Measurements from ENCODE around the gene PCDH9. TPM values are rescaled to one million over a fixed set of nuclear protein-coding genes. Genes with fewer than 3 reads are reported as not detected.

Gene PCDH9
- polyA plus RNA-seq, 3 donors = 14.7 to 15.9 (median 15.6) TPM

- DNase-seq (ENCODE audit: extremely low read depth in 1 of 11, low read depth in 9 of 11, low spot score in 4 of 11) = peak; percentile 52 to 83 (median 66)
These were observed 885.2 kb downstream of the PCDH9 start for GRCh38 chr13:66344805-66345517.

DNA sequence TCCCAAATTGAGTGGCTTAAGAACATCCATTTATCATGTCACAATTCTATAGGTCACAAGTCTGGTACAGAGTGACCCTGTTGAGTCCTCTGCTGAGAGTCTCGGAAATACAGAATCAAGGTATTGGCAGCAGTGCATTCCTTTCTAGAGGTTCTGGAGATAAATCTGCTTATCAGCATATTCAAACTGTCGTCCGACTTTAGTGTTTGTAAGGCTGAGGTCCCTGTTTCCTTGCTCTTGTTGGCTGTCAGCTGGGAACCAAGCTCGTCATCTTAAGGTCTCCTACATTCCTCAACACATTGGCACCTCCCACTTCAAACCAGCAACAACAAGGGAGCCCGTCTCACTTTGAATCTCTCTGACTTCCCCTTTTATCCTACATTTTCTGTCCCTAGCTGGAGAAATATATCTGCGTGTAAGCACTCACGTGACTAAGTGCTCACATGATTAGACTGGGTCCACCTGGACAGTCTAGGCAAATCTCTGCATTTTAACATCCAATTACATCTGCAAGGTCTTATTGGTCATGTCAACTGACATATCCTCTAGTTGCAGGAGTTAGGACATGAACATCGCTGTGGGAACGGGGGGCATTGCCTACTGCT, 886.8 kb downstream of the PCDH9 start:
- DNase-seq (ENCODE audit: extremely low read depth in 1 of 11, low read depth in 9 of 11, low spot score in 4 of 11) = no peak

DNA sequence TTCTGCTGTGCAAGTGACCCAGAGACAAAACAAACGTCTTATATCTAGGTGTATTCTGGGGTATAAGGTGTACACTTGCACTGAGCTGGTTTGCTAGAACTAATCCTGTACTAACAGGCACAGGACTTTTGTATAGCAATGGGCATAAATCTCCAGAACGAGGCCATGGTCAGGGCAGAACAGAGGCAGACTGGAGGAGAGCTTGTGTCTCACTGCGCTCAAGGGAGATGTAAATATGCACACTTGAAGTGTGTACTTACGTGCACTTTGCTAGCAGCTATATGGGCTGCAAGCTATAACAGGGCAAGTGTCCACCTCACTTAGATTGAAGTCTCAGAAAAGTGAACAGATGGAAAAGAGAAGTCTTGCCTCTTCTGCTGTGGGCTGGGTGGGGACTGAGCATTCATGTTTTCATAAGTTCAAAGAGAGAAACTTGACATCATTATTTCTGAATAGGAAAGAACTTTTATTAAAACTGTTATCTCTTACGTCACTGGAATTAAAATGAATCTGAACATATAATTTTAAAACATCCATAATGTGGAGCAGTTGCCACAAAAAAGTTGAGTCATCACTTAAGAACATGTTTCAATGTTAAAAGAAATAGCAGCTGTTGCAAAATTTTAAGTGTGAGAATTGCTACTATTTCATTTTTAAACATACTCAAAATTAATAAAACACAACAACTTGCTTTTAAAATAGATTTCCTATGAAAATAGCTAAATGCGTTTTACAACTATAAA, 888.3 kb downstream of the PCDH9 start:
- no peak for DNase-seq (ENCODE audit: extremely low read depth in 1 of 11, low read depth in 9 of 11, low spot score in 4 of 11)

DNA sequence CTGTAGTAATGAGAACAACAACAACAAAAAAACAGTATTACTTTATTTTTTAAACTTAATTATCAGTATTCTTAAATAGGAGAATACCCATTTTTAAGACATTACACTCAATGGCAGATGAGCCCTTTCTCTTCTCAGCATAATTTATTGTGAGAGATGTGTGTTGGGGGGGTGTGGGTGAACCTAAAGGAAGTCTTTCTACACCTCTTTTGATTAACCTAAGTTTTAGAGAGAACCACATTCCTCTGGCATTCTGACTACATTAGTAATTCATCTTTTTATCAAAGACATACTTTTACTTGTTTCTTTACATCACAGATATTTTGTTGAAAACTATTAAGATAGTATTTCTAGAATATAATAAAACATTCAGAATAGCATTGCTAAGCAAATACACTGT, 890.9 kb downstream of the PCDH9 start:
- DNase-seq (ENCODE audit: extremely low read depth in 1 of 11, low read depth in 9 of 11, low spot score in 4 of 11) = no peak

DNA sequence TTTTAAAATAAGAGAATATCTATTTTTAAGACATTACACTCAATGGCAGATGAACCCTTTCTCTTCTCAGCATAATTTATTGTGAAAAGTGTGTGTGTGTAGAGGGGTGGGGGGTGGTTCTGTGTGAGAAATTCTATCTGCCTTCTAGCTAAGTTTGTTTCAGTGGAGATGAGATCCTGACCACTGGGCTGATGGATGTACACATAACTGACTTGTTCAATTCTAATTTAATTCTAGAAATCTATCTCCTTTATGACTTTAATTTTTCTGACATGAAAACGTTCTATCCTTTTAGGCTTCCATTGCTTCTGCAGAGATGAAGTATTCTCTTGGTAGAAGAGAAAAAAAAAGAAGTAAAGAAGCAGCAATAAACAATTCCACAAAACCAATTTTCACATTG, 891.6 kb downstream of the PCDH9 start:
- no peak for DNase-seq (ENCODE audit: extremely low read depth in 1 of 11, low read depth in 9 of 11, low spot score in 4 of 11)

DNA sequence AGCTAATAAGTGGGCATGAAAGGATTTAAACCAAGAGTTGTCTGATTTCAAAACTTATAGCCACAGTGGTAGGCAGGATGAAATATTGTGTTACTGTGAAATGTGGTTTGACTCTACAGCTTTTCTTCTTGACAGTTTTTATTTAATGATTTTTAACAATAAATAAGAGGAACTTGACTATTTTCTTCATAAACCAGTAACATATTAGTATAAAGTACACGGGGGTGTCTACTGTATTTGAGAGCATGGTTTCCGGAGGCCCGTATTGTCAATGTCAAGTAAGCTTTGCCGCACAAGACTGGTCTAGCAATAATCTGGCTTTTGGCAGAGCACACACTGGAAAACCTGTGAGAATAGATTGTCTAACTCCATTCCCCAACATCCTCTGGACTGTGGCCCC, 894.5 kb downstream of the PCDH9 start:
- DNase-seq (ENCODE audit: extremely low read depth in 1 of 11, low read depth in 9 of 11, low spot score in 4 of 11) = no peak

GRCh38 chr13:66329988-66330451, 900.1 kb downstream of the PCDH9 start:
- no peak for DNase-seq (ENCODE audit: extremely low read depth in 1 of 11, low read depth in 9 of 11, low spot score in 4 of 11)

- DNase-seq (ENCODE audit: extremely low read depth in 1 of 11, low read depth in 9 of 11, low spot score in 4 of 11) = no peak
These were observed 901.7 kb downstream of the PCDH9 start for GRCh38 chr13:66328476-66328875.

- DNase-seq (ENCODE audit: extremely low read depth in 1 of 11, low read depth in 9 of 11, low spot score in 4 of 11) = no peak
These were observed 906.3 kb downstream of the PCDH9 start for GRCh38 chr13:66323745-66324347.

GRCh38 chr13:66322936-66323335, 907.2 kb downstream of the PCDH9 start:
- no peak for DNase-seq (ENCODE audit: extremely low read depth in 1 of 11, low read depth in 9 of 11, low spot score in 4 of 11)

DNA sequence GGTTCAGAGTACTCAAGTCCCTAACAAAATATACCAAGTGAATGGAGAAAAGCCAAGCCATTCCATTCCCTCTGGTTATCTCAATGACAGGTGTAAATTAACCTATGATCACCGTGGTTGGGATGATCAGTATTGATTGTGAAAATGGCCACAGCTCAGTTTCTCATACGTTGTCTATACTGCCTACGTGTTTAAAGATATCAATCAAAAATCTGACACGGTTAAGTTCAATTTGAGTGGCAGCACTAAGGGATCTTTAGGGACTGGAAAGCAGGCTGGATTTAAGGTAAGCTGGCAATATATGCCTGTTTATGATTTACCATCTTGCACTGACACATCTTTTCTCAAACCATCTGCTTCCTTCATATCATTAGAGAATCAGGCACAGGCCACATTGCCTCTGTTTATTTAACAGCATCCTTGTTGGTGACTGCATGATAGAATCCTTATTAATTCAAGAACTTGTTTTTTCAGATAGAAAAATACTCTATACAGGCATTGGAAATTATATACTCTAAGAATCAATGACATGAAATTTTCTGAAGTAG, 907.9 kb downstream of the PCDH9 start:
- no peak for DNase-seq (ENCODE audit: extremely low read depth in 1 of 11, low read depth in 9 of 11, low spot score in 4 of 11)

- DNase-seq (ENCODE audit: extremely low read depth in 1 of 11, low read depth in 9 of 11, low spot score in 4 of 11) = no peak
These were observed 915.2 kb downstream of the PCDH9 start for GRCh38 chr13:66314911-66315310.

DNA sequence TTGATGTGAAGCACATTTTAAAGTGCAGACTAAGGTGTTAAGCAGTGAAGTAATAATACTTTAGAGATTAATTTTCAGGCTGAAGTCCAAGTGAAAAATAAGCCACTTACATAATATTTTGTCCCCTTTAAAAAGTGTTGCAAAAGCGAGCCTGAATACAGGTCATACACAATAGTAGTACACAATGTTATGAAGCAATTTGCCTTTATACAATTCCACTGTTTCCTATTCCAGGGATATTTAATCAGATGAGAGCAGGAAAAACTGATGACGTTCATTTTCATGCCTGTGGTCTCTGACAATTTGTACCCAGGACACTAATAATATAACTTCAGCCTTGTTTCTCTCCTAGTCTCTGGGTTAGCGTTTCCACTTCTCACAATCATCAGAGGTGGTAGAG, 916.7 kb downstream of the PCDH9 start:
- DNase-seq (ENCODE audit: extremely low read depth in 1 of 11, low read depth in 9 of 11, low spot score in 4 of 11) = no peak

GRCh38 chr13:66312312-66313087, 917.6 kb downstream of the PCDH9 start:
- peak in 1 of 11 donors; percentile 12 for DNase-seq (ENCODE audit: extremely low read depth in 1 of 11, low read depth in 9 of 11, low spot score in 4 of 11)

DNA sequence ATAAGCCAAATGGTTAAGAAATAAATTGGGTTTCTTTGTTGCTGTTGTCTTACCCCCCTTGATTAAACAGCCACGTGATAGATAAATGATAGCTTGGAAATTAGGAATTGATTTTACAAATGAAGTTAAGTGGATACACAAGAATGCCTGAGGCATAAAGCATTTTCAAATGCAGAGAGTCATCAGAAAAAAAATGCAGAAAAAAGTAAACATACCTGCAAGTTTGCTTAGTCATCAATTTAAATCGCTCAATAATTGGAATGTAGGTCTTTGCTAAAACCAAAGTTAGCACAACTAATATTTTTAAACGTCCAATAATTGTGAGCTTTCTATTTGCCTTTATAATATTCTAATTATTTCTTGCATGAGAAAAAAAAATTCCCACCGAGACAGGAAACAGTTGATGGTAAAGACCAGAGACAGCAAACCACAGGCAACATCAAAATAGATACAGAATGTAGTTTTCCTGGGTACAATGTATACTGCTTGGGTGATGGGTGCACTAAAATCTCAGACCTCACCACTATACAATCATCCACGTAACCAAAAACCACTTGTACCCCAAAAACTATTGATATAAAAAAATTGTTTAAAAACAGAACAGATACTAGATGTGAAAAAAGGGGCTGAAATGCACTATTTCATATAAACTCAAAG, 924.0 kb downstream of the PCDH9 start:
- no peak for DNase-seq (ENCODE audit: extremely low read depth in 1 of 11, low read depth in 9 of 11, low spot score in 4 of 11)

DNA sequence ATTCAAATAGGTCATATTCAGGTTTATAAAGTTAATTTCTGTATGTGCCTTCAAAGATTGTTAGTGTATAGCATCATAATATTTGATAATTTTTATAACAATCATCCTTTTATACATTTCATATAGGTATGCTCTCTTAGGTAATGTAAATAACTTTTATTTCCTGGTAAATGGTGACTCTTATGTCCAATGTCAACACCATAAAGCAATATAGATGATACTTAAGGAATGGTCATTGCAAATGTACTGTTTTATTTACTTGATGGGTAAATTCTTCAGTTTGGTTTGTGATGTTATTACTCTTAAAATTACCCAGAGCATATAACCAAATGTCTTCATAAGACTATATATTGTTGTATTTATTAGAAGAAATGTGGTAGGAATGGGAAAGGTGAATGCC, 928.7 kb downstream of the PCDH9 start:
- no peak for DNase-seq (ENCODE audit: extremely low read depth in 1 of 11, low read depth in 9 of 11, low spot score in 4 of 11)

GRCh38 chr13:66301006-66301405, 929.1 kb downstream of the PCDH9 start:
- DNase-seq (ENCODE audit: extremely low read depth in 1 of 11, low read depth in 9 of 11, low spot score in 4 of 11) = no peak

- no peak for DNase-seq (ENCODE audit: extremely low read depth in 1 of 11, low read depth in 9 of 11, low spot score in 4 of 11)
These were observed 933.3 kb downstream of the PCDH9 start for GRCh38 chr13:66296875-66297274.

All from renal cortex interstitium (tissue), 11 donors.